Upper lobe of left lung (tissue), 6 donors: ENCODE data around the gene PPP1R13L. TPM values are rescaled to one million over a fixed set of nuclear protein-coding genes. Genes with fewer than 3 reads are reported as not detected.
A peak's percentile ranks its signal among the peaks of the same experiment; 100 is the strongest.

Experiments used
- ATAC-seq, 2 donors: fragments of 200-7000 bp; cut with Tn5 transposase; one replicate each; pipeline ENCODE4 v1.9.1; 2022; ENCODE audit warnings: mild to moderate bottlenecking in 2 of 2, moderate library complexity in 2 of 2; ENCODE audit not compliant: low FRiP score in 2 of 2
- DNase-seq, 2 donors: peaks; one replicate each; pipeline ENCODE4 v3.0.0-alpha.2; 2019 to 2020
- H3K27ac ChIP-seq, 4 donors: fragments of 200-600 bp; sonication (generic); one replicate each; pipeline ENCODE4 v1.5.1; 2016 to 2019
- H3K27me3 ChIP-seq, 4 donors: fragments of 200-600 bp; sonication (generic); one replicate each; pipeline ENCODE4 v1.5.1; 2017 to 2019
- H3K36me3 ChIP-seq, 4 donors: fragments of 200-600 bp; sonication (generic); one replicate each; pipeline ENCODE4 v1.5.1; 2016 to 2019
- H3K4me1 ChIP-seq, 4 donors: fragments of 200-600 bp; sonication (generic); one replicate each; pipeline ENCODE4 v1.5.1; 2018 to 2019
- H3K4me3 ChIP-seq, 4 donors: fragments of 200-600 bp; sonication (generic); one replicate each; pipeline ENCODE4 v1.5.1; 2017 to 2019; ENCODE audit warnings: mild to moderate bottlenecking in 2 of 4, moderate library complexity in 1 of 4
- H3K9me3 ChIP-seq, 4 donors: fragments of 200-600 bp; sonication (generic); one replicate each; pipeline ENCODE4 v1.5.1; 2018 to 2019
- CTCF ChIP-seq, 6 experiments: fragments of 450-650 bp in 4 of 6; fragments of 200-600 bp in 2 of 6; sonication (generic) in 2 of 6; IDR thresholded peaks; one replicate each; pipeline ENCODE4 v1.5.1; 2016 to 2019; ENCODE audit warnings: antibody characterized with exemption in 6 of 6
- EP300 ChIP-seq, 4 donors: sonication (generic); formaldehyde crosslinking; IDR thresholded peaks; one replicate each; pipeline ENCODE4 v1.5.1; 2017; ENCODE audit warnings: antibody characterized with exemption in 4 of 4, control low read depth in 2 of 4
- POLR2A ChIP-seq, 4 donors: fragments of 450-650 bp; IDR thresholded peaks; one replicate each; pipeline ENCODE4 v1.5.1; 2016 to 2017; ENCODE audit warnings: antibody characterized with exemption in 4 of 4, mild to moderate bottlenecking in 2 of 4
- POLR2AphosphoS5 ChIP-seq, 2 donors: sonication (generic); formaldehyde crosslinking; IDR thresholded peaks; one replicate each; pipeline ENCODE4 v1.5.1; 2017; ENCODE audit warnings: antibody characterized with exemption in 2 of 2
- WGBS, 2 donors: methylation state at CpG; one replicate each; pipeline ENCODE4 v1.1.5; 2017 to 2018; 5-methylcytosine and 5-hydroxymethylcytosine counted together
- total RNA-seq, 6 donors: library from RNA; depleted of rRNA in 4 of 6; stranded (reverse); fragments of >200 nt in 4 of 6; gene quantifications; one replicate each; pipeline versions ENCODE4 v1.1.0 to v1.2.1, GENCODE V29; 2016 to 2021
- donor health status: DM: no; HTN: no; CAD: no; lungs with moderate emphysema.
- donor health status: DM: no; HTN: yes; CAD: no; lungs with severe emphysema.

PPP1R13L gene
- total RNA-seq, 6 donors from 2014 or later = 27.8 to 76.2 (median 57.5) TPM

- Histone ChIP-seq H3K9me3 (no peaks in the 10 kb centered on the region), H3K4me1 (peaks cover 20 to 46% (median 30%) of the 10 kb centered on the region in 4 donors), H3K27ac (peak overlapping the region; percentile 29 to 74 (median 56)), H3K36me3 (no peaks in the 10 kb centered on the region), H3K4me3 (peak overlapping the region; percentile 12 to 53 (median 46)), H3K27me3 (no peaks in the 10 kb centered on the region)
- 1 to 5% methylated on average over 25 to 43 of the region's 73 CpGs for WGBS, 2 donors
- ATAC-seq (peak in 1 of 2 donors; percentile 60), DNase-seq (peak in 1 of 2 donors; percentile 90)
- no peak for TF ChIP-seq EP300 (IDR thresholded peaks at IDR 0.05)
- TF ChIP-seq CTCF (IDR thresholded peaks at IDR 0.05) = peak; percentile 40 to 58 (median 54)
- peak in 1 of 2 donors; percentile 24 for TF ChIP-seq POLR2AphosphoS5 (IDR thresholded peaks at IDR 0.05)
- no peak for TF ChIP-seq POLR2A (IDR thresholded peaks at IDR 0.05)
Observed at GRCh38 chr19:45428384-45429231, 23.7 kb upstream of the PPP1R13L start.

GRCh38 chr19:45424191-45425058 is 19.6 kb upstream of the PPP1R13L start:
- peak overlapping the region; percentile 47 to 69 (median 64) for H3K4me3 ChIP-seq
- DNase-seq (peak; percentile 68 to 84), ATAC-seq (peak; percentile 68 to 81)
- H3K27me3 ChIP-seq = no peaks in the 10 kb centered on the region
- no peaks in the 10 kb centered on the region for H3K9me3 ChIP-seq
- 14% methylated on average over 22 to 24 of the region's 24 CpGs for WGBS, 2 donors
- peaks cover 2 to 18% (median 12%) of the 10 kb centered on the region in 4 donors for H3K36me3 ChIP-seq
- no peak for TF ChIP-seq CTCF (IDR thresholded peaks at IDR 0.05)
- peak in 1 of 4 donors; percentile 26 for TF ChIP-seq POLR2A (IDR thresholded peaks at IDR 0.05)
- peak; percentile 75 to 93 for TF ChIP-seq POLR2AphosphoS5 (IDR thresholded peaks at IDR 0.05)
- peak in 3 of 4 donors; percentile 30 to 83 (median 81) for TF ChIP-seq EP300 (IDR thresholded peaks at IDR 0.05)
- H3K4me1 ChIP-seq = peaks cover 38 to 65% (median 49%) of the 10 kb centered on the region in 4 donors
- peak overlapping the region; percentile 86 to 94 (median 92) for H3K27ac ChIP-seq

GRCh38 chr19:45423589-45424190 is 18.8 kb upstream of the PPP1R13L start, which contains the start of gene ERCC1:
Gene ERCC1, minus strand, starts transcription at chr19:45423917. Its CDS starts 543 bp downstream, at chr19:45423374.
- TF ChIP-seq POLR2A (IDR thresholded peaks at IDR 0.05) (peak in 3 of 4 donors; percentile 20 to 81 (median 27)), CTCF (IDR thresholded peaks at IDR 0.05) (no peak), EP300 (IDR thresholded peaks at IDR 0.05) (peak in 1 of 4 donors; percentile 54), POLR2AphosphoS5 (IDR thresholded peaks at IDR 0.05) (peak; percentile 77 to 85)
- peak within 1 kb of the TSS; percentile 47 to 69 (median 64) for H3K4me3 ChIP-seq
- ATAC-seq = peak; percentile 86 to 95
- no peaks in the 10 kb centered on the region for H3K9me3 ChIP-seq
- H3K27ac ChIP-seq = peak within 1 kb of the TSS; percentile 86 to 94 (median 92)
- 0 to 2% methylated on average over 23 to 35 of the region's 37 CpGs for WGBS, 2 donors
- H3K4me1 ChIP-seq = peaks cover 34 to 64% (median 53%) of the 10 kb centered on the region in 4 donors
- no peaks in the 10 kb centered on the region for H3K27me3 ChIP-seq
- H3K36me3 ChIP-seq = peaks cover 2 to 25% (median 16%) of the 10 kb centered on the region in 4 donors
- DNase-seq = peak; percentile 93 to 99

GRCh38 chr19:45423033-45423588 is 18.2 kb upstream of the PPP1R13L start:
- no peaks in the 10 kb centered on the region for H3K9me3 ChIP-seq
- H3K36me3 ChIP-seq = peaks cover 2 to 30% (median 18%) of the 10 kb centered on the region in 4 donors
- no peak for DNase-seq
- no peaks in the 10 kb centered on the region for H3K27me3 ChIP-seq
- peaks cover 28 to 58% (median 47%) of the 10 kb centered on the region in 4 donors for H3K4me1 ChIP-seq
- TF ChIP-seq EP300 (IDR thresholded peaks at IDR 0.05) = no peak
- TF ChIP-seq POLR2AphosphoS5 (IDR thresholded peaks at IDR 0.05) = no peak
- TF ChIP-seq POLR2A (IDR thresholded peaks at IDR 0.05) = no peak
- no peak for TF ChIP-seq CTCF (IDR thresholded peaks at IDR 0.05)
- 17% methylated on average over 19 to 20 of the region's 20 CpGs for WGBS, 2 donors
- no peak for ATAC-seq
- H3K4me3 ChIP-seq = peak overlapping the region; percentile 47 to 69 (median 64)
- H3K27ac ChIP-seq = peak overlapping the region; percentile 86 to 94 (median 92)
